UCSD-AML1 (cell line): ENCODE data around the gene DIS3L2.
A peak's percentile ranks its signal among the peaks of the same experiment; 100 is the strongest.

Experiments used
- DNase-seq: peaks from one replicate; lab custom pipeline; 2025; ENCODE audit not compliant: unreplicated experiment; lab: John Stamatoyannopoulos, UW

The DIS3L2 gene

DNA sequence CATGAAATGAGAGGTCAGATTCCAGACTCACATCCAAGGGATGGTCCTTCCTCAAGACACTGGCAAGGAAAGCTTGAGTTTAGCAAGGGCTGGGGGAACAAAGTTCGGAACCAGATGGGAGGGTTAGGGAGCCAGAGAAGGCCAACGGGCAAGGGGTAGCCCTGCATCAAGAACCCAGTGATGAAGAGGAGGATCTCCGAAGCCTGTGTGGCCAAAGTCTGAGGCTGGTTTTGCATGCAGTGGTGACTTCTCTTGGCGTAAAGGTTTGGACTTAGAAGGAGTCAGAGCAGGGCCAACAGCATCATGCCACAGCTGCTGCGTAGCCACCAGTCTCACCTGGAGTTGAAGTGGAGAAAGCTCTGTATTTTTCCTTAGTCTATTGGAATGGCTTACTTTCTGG, 293.5 kb downstream of the DIS3L2 start:
- DNase-seq = no peak

DNA sequence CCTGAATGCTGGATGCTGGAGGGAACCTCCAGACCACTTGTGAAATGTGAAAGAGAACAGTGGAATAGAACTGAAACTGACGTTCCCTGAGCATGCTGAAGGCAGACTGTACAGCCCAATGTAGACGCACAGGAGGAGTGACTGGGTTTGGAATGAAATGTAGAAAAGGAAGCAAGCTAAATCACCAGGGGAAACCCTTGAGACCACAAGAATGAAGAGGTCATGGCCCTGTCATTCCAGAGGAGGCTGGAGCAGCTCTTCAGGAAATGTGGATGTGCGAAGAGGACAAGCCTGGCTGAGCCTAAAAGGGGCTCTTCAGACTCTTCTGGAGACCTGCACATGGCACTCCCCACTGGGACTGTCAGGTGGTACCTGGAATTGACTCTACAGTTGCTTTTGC, 298.6 kb downstream of the DIS3L2 start:
- DNase-seq = peak; percentile 43

DNA sequence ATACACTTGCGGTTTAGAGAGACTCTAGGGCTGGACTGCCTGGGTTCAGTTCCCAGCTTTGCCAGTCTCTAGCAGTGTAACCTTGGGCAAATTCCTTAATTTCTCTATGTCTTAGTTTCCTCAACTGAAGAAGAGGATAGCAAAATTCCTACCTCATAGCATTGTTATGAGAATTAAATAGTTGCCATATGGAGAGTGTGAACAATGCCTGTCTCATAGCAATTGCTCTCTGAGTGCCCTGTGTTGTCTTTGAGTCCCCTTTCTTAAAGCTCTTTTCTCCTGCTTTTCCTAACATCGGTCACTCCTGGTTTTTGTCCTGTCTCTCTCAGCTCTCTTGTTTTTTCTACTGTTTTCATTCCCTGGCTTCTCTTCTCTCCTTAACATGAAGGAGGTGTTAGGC, 300.3 kb downstream of the DIS3L2 start:
- no peak for DNase-seq

DNA sequence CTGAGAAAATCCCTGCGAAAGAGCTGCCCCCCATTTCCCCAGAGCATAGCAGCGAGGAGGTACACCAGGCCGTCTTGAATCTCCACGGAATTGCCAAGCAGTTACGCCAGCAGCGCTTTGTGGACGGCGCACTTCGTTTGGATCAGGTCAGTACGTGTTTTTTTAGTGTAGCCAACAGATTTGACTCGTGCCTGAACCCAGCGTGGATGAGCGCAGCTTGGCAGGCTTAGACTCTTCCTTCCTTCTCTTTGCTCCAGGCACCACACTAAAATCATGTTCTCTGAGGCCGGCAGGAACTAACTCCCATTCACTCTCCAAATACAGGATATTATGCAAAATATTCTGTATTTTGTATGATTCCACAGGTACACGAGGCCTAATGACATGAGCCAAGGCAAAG, 301.8 kb downstream of the DIS3L2 start:
- DNase-seq = no peak

DNA sequence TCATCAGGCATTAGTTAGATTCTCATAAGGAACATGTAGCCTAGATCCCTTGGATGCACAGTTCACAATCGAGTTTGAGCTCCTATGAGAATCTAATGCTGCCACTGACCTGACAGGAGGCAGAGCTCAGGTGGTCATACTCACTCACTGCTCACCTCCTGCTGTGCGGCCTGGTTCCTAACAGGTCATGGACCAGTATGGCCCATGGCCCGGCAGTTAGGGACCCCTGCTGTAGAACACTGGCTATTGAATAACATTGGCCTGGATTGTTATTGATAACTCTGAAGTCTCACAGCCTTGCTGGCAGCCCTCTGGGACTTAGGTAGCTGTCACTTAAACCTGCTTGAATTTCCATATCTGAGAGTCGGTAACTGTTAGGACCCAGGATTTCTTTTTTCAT, 302.6 kb downstream of the DIS3L2 start:
- no peak for DNase-seq

DNA sequence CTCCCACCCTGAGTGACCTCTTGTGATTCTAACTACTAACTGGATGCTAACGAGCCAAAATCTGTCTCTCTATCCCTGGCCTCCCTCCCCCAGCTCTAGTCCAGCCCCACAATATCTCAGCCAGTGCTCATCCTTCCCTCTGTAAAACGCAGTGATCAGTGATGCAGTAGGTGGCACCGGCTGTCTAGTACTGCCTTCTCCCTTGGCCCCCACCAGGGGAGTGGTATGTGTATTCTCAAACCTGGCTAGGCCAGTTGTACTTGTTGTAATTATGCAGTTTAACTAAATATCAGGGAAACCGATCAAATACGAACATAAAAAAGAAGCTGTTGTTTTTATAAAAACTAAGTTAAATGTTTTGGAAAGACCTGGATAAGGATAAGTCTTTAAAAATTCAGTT, 303.8 kb downstream of the DIS3L2 start:
- no peak for DNase-seq

DNA sequence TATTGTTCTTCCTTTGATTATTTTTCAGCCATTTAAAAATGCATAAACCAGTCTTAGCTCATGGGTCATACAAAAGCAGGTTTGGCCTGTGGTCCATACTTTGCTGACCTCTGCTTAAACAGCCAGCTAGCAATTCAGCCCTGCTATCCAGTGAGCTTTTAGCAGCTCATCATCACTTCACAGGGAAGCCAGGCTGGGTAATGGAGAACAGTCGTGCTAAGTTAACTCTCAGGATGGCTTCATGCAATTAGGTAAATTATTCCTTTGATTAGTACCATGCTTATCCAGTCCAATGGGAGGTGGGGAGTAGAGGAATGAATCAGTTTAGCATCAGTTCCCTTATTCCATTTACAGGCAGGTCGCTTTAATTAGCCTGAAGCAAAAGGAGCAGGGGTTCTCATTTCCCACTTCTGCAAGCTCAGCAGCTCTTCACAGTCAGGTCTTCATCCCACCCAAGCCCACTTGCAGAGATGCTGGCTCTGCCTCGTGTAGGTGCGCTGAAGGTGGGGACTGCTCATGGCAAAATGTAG, 307.2 kb downstream of the DIS3L2 start:
- no peak for DNase-seq

DNA sequence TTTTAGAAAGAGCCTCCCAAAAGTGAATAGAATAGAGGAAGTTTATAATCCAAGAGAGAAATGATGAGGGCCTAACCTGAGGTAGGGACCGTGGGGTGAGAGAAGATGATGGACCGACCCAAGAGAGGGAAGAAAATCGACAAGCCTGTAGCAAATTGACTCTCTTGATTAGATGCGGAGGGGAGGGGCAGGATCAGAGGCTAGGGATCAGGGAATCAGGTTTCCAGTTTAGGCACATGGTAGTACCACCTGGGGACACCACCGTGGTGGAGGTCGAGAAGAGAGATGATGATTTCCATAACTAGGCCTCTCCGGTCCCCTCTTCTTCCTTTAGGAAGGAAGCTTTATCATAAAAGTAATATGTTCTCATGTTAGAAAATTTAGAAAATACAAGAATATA, 308.4 kb downstream of the DIS3L2 start:
- no peak for DNase-seq

DNA sequence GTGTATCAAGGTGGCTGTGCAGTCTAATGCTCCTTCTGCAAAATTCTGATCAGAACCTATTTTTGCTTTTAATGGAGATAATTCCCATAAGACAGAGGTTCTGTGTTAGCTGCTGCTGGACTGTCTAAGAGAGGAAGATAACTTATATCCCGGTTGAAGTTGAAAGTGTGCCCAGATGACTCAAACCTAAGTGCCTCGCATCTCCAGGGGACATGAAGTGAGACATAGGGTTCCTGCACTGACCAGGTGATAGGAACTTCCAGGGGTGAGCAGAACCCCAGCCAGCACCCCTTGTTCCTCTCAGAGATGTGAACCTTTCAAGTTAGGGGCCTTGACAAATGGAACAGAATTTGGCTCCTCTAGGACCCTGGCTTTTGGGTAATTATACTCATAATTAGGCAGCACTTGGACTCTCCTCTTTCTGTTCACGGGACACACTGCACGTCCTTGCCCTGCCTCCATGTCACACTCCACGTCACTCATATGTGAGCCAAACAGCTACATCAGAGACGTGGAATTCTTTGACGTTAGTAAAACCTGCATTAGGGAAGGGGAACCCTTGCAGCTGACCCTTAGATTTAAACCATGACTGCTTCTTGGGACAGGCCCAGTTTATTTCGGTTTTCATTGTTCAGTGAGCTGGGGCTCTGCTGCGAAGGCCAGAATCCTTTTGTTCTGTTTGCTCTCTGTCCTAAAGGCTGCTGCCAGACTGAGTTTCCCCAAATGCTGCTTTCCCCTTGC, 312.6 kb downstream of the DIS3L2 start:
- no peak for DNase-seq

DNA sequence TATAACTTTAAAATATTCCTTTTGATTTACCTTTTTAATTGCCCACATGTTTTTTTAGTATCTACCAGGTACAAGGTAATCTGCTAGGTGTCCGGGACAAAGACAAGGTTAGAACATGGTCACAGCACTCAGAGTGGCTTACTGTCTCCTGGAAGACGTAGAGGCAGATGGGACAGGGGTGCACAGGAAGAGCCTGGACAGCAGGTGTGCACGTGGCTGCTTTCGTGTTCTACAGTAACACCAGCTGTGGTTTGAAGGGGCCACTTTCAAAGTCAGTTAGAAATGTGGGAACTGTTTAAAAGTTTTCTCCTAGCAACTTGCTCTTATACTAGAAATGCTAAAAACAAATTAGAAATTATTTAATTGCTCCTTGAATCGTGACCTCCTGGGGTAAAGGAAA, 314.2 kb downstream of the DIS3L2 start:
- no peak for DNase-seq

DNA sequence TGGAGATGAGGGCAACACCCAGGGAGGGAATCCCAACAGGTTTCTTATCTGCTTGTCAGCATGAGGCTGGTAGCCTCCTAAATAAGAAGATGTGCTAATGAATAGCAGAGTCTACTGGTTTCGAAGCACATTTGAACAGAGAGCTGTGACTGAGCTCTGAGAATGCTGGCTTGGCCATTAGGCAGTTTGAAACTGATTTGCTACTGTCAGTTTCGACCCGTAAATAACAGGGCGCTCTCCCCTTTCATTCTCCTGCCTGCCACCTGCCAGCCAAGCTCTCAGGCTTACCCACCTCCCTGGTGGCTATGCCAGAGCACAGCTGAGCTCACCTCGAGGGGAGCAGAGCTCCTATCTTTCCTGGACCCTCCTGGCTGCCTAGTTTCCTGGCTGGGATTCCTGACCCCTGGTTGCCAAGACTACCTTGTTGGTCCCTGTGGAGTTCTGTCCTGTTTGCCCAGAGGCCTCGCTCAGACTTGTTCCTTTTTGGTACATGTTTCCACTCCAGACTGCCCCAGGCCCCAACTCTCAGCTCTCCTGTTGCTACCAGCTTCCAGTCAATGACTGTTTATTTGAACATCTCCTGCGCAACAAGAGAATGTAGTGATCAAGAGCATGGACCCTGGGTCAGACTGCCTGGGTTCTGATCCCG, 314.7 kb downstream of the DIS3L2 start:
- no peak for DNase-seq

DNA sequence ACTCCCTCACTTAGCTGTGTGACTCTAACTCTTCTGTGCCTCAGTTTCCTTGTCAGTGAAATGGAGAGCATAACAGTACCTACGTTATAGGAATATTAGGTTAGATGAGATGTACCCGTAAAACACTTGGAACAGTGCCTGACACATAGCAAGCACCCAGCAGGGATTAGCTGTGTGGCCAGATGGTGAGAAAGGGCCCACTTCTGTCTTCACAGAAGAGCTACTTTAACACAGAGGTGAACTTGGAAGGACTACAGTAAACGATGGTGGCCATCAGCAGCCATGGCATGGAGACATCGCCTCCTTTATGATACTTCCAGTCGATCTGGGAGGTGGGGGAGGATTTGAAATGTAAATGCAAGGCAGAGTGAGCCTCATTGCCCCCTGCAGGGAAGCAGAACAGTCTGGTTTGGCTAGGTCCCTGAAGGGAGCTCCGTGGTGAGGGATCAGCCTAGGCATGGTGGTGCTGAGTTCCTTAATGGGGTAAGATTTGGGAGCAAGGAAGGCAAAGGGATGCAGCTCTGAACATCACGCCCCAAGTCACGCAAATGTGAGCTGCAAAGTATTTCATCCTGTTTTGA, 315.3 kb downstream of the DIS3L2 start:
- DNase-seq = no peak

DNA sequence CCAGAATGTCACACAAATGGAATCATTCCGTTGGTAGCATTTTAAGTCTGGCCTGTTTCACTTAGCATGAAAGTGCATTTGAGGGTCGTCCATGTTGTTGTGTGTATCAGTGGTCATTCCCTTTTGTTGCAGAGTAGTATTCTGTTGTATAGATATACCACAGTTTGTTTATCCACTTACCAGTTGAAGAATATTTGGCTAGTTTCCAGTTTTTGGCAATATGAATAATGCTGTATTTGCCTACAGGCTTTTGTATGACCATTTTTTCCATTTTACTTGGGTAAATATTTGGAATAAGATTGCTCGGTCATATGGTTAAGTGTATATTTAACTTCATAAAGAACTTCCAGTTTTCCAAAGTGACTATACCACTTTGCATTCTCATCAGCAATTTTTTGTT, 317.0 kb downstream of the DIS3L2 start:
- no peak for DNase-seq

DNA sequence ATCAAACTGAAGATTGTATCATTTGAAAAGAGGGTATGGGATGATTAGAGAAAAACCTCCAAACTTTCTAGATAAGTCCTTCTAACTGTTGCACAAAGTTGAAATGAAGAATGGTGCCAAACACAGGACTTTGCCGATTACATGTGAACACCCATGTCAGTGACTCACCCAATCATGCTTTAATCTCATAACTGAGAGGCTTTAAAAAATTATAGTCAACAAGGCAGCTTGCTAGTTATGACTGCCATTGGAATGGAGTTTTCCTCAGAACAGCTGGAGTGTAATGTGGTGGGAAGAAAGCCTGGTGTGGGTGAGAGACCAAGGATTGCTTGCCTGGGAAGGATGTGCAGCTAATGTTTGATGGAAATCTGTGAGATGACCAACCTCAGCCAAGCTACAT, 318.8 kb downstream of the DIS3L2 start:
- DNase-seq = no peak

DNA sequence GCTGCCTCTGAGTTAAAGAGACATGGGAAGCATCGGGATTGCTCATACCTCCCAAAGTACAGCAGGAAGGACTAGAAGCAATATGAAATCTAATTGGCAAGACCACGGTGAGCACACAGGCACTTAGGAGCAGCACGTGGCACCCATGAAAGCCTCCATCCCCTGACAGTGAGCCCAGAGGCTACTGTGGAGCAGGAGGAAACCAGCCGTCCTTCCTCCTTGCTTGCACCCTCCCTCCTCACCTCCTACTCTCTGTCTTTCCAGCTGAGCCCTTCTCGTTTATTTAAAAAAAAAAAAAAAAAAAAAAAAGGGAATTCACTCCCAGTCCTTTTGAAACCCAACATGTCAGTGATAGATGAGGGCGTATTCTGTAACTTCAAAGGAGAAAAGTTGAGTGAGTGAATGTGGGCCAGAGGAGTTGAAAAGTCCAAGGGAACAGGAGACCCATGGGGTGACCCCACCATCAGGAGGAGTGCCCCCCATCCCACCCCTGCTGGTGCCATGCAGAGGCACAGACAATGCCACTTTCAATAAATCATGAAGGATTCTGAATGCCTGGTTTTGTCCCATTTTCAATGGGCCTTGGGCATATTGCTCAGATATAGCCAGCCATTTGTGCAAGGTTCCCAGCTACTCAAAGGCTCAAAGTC, 320.5 kb downstream of the DIS3L2 start:
- DNase-seq = no peak

DNA sequence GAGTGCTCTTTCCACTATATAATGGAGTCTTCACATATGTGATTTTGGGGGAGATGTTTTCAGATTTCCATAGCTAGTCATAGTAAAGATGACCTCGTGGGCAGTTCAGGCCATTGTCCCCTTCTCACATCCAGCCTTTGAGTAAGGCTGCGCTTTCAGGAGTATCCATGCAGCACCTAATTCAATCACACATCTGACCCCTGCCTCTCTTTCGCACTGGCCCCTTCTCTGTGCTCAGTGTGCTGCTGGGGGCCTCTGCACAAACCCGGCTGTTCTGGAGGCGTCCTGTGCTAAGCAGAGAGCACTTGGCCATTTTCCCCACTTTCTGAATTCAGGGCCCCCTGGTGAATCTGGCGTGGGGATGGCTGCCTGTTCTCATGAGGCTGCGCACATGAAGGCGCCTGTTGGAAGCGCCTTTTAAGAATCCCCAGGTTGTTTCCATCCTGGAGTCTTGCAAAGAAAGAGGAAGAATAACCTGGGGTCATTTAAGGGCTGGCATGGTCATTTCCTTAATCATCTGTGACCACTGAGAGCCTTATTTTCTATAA, 321.1 kb downstream of the DIS3L2 start:
- no peak for DNase-seq

DNA sequence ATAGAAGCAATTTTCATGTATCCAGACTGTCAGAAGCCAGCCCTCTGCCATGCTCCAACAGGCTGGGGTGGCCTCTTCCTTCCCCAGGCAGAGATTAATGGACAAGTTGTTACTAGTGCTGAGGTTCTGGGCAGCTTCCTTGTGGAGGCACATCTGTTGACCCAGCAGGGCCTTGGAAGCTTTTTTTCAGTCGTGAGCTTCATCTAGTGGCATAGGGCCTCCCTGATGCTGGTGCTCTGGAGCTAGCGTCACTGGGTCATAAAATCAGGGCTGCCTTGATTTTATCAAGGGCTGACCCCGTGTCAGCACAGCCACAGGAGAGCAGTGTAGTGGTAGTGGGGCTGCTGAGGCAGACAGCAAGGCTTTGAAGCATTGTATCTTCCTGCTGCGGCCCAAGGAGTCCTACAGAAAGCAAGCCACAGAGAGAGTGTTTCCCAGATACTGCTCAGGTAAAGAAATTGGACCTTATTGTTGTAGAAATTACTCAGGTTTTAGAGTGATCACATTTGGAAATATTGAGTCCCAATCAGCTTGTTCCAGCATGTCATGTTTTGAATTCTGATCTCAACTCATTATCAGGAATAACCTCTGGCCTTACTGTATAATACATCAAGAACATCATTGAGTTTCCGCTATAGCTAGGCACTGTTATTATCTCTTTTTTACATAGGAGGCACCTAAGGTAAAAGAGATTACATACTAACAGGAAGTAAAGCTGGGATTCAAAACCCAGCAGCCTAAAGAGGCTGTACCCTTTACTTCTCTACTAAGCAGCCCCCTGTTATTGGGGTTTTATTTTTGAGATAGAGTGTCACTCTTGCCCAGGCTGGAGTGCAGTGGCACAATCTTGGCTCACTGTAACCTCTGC, 324.7 kb downstream of the DIS3L2 start:
- DNase-seq = no peak

DNA sequence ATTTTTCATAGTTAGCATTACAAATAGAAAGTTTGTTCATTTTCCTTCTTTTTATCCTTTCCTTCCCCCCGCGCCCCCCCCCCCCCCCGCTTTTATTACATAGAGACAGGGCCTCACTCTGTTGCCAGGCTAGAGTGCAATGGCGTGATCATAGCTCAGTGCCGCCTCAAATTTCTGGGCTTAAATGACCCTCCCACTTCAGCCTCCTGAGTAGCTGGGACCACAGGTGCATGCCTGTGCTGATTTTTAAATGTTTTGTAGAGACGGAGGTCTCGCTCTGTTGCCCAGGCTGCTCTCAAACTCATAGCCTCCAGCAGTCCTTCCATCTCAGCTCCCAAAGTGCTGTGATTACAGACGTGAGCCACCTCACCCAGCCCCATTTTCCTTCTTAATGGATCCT, 325.8 kb downstream of the DIS3L2 start:
- no peak for DNase-seq

DNA sequence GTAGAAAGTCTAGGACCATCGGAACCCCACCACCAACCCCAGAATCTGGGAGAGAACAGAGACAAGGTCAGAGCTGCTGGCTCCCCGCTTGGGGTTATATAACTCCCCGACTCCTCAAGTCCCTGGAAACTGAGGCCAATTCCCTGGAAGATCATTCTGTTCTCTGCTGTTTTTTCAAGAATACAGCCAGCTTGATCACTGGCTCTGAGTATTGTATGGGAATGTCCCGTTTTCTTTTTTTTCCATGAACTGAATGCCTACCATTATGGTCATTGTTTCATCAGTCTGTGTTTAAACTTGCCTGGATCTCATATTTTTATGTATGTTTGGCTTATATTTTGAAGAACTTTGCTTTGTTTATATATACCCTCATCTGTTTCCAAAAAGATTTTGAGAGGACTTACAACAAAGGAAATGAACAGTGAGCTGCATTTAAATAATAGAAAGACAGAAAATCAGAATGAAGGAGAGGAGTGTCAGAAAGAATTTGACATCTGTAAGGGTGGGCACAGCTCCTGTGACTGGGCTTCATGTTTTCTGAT, 327.0 kb downstream of the DIS3L2 start:
- no peak for DNase-seq

DNA sequence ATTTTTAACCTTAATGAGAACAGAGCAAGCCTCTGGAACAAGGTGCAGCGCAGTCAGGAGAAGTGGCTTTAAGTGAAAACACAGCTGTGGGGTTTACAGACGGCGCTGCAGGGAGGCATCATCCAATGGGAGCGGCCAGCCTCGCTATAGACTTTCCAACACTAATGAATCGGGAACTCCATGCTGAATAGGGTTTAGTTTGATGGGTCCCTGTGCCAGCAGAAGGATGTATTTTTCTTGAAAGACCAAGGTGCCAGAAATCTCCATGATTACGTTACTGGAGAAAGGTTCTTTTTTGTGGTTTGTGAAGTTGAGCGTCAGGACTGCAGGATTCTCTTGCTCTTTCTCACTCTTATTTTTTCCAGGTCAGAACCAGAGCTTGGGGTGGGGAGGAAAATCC, 329.2 kb downstream of the DIS3L2 start:
- no peak for DNase-seq
